HCT116 (cell line): ENCODE measurements around the gene PEX11G.

Experiments
- ELF1 ChIP-seq: IDR thresholded peaks from 2 replicates; pipeline ENCODE4 v1.6.1; 2012; ENCODE audit warnings: low read depth, borderline replicate concordance
- TF ChIP-seq, protein P1 (sequence below), 3 experiments: fragments of 200-600 bp in 1 of 3; sonication (generic) in 1 of 3; IDR thresholded peaks in 2 of 3; conservative IDR thresholded peaks in 1 of 3; 2 replicates each; pipeline ENCODE4 v1.5.1; 2012 to 2017; ENCODE audit warnings: low read depth in 2 of 3, low read length in 2 of 3, antibody characterized with exemption in 1 of 3, borderline replicate concordance in 1 of 3, control low read depth in 1 of 3, mild to moderate bottlenecking in 1 of 3, mixed read lengths in 1 of 3, mixed run types in 1 of 3, moderate library complexity in 1 of 3; ENCODE audit not compliant: insufficient read depth in 1 of 3

DNA sequence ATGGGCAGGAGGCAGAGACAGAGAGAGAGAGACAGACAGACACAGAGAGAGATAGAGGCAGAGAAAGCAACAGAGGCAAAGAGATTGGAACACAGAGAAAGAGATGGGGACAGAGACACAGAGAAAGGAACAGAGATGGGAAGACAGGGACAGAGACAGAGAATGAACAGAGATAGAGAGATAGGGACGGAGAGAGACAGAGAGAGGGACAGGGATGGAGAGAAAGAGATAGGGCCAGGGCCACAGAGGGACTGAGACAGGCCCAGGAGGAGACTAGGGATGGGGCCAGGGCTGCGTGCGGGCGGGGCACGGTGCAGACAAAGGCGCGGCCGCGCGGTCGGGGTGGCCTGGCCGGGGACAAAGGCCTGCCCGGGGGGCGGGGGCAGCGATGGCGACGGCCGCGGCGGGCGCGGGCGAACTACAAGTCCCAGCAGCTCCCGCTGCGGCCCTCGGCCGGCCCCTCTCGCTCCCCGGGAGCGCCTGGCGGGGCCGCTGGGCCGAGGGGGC is 26.9 kb upstream of the PEX11G start, which contains the start of gene ZNF358:
- TF ChIP-seq ELF1: no peak
- TF ChIP-seq, protein P1, sequence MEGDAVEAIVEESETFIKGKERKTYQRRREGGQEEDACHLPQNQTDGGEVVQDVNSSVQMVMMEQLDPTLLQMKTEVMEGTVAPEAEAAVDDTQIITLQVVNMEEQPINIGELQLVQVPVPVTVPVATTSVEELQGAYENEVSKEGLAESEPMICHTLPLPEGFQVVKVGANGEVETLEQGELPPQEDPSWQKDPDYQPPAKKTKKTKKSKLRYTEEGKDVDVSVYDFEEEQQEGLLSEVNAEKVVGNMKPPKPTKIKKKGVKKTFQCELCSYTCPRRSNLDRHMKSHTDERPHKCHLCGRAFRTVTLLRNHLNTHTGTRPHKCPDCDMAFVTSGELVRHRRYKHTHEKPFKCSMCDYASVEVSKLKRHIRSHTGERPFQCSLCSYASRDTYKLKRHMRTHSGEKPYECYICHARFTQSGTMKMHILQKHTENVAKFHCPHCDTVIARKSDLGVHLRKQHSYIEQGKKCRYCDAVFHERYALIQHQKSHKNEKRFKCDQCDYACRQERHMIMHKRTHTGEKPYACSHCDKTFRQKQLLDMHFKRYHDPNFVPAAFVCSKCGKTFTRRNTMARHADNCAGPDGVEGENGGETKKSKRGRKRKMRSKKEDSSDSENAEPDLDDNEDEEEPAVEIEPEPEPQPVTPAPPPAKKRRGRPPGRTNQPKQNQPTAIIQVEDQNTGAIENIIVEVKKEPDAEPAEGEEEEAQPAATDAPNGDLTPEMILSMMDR (IDR thresholded peaks at IDR 0.05 in 2 of 3, conservative IDR thresholded peaks at IDR 0.05 in 1 of 3; ENCODE audit: borderline replicate concordance in 1 of 3, insufficient read depth in 1 of 3, low read depth in 2 of 3, low read length in 2 of 3): no peak
